Prostate gland (tissue), 2 donors: ENCODE results near the gene PCSK4. TPM values are rescaled to one million over a fixed set of nuclear protein-coding genes. Genes with fewer than 3 reads are reported as not detected.

ENCODE experiments used
- DNase-seq: peaks from one replicate; pipeline ENCODE4 v3.0.0-alpha.2; 2019; ENCODE audit warnings: low spot score
- H3K27ac ChIP-seq, 2 donors: fragments of 200-600 bp; sonication (generic); 2 replicates each; pipeline ENCODE4 v1.5.1; 2017 to 2019
- H3K27me3 ChIP-seq: fragments of 200-600 bp; sonication (generic); replicated peaks from 2 replicates; pipeline ENCODE4 v1.5.1; 2019; ENCODE audit not compliant: insufficient read depth
- H3K36me3 ChIP-seq, 2 donors: fragments of 200-600 bp; sonication (generic); 1 replicate in 1 of 2; 2 replicates in 1 of 2; pipeline versions ENCODE4 v1.5.1 to v1.8.1; 2017 to 2019
- H3K4me1 ChIP-seq: fragments of 200-600 bp; sonication (generic); replicated peaks from 2 replicates; pipeline ENCODE4 v1.5.1; 2019
- H3K4me3 ChIP-seq, 2 donors: fragments of 200-600 bp; sonication (generic); 2 replicates each; pipeline ENCODE4 v1.5.1; 2017 to 2019
- H3K9me3 ChIP-seq: fragments of 200-600 bp; sonication (generic); 2 replicates; pipeline ENCODE4 v1.5.1; 2017
- CTCF ChIP-seq, 4 experiments: fragments of 200-600 bp in 2 of 4; fragments of 450-650 bp in 2 of 4; sonication (generic) in 2 of 4; IDR thresholded peaks; 1 replicate in 3 of 4; 2 replicates in 1 of 4; pipeline ENCODE4 v1.5.1; 2016 to 2019; ENCODE audit warnings: antibody characterized with exemption in 4 of 4, mild to moderate bottlenecking in 2 of 4, moderate library complexity in 2 of 4
- POLR2A ChIP-seq: fragments of 450-650 bp; IDR thresholded peaks from one replicate; pipeline ENCODE4 v1.6.1; 2016; ENCODE audit warnings: antibody characterized with exemption, mild to moderate bottlenecking
- POLR2AphosphoS5 ChIP-seq: sonication (generic); formaldehyde crosslinking; IDR thresholded peaks from one replicate; pipeline ENCODE4 v1.6.1; 2017; ENCODE audit warnings: antibody characterized with exemption
- WGBS: methylation state at CpG from one replicate; pipeline ENCODE4 v1.1.5; 2018; 5-methylcytosine and 5-hydroxymethylcytosine counted together
- intact Hi-C: fragments of 100-400 bp; cut with DNase I; formaldehyde crosslinking; loops from one replicate; pipeline ENCODE4 v1.14.2; 2022
- total RNA-seq, 2 donors: library from RNA; depleted of rRNA; stranded (reverse); fragments of >200 nt; gene quantifications; one replicate each; pipeline ENCODE4 v1.1.0, GENCODE V29; 2016

Gene PCSK4
- total RNA-seq, 2 donors from 2014 or later = 8.1 to 22.9 TPM

DNA sequence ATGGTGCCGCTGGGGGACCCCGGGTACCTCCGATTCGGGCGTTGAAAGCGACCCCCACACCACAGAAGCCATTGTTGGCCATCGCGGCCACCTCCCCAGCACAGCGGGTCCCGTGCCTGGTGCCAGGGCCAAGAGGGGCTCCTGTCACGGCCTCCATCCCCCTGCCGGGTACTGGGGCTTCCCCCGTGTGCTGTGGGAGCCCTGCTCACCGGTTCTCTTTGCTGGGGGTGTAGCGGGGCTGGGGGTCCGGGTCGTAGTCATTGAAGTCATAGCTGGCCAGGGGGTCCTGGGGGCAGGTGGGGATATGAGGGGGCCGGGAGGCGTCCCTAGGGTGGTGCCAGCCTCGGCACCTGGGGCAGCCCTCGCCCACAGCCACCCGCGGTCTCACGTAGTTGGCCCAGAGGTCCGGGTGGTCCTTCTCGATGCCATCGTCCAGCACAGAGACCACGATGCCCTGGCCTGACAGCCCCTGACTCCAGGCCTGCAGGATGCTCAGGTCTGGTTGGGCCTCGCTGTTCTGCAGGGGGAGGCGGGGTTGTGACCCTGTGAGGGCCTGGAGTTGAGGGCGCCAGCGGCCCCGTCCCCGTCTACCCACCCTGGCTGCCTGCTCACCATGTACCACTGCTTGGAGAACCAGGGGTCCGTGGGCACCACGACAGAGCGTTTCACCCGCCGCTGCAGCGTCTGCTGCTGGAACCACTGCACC, 2.4 kb downstream of the PCSK4 start:
- no peak for TF ChIP-seq POLR2AphosphoS5
- no peak for TF ChIP-seq POLR2A
- no peak for TF ChIP-seq CTCF (IDR thresholded peaks at IDR 0.05)
- WGBS = 93% methylated on average over 36 of the region's 40 CpGs

DNA sequence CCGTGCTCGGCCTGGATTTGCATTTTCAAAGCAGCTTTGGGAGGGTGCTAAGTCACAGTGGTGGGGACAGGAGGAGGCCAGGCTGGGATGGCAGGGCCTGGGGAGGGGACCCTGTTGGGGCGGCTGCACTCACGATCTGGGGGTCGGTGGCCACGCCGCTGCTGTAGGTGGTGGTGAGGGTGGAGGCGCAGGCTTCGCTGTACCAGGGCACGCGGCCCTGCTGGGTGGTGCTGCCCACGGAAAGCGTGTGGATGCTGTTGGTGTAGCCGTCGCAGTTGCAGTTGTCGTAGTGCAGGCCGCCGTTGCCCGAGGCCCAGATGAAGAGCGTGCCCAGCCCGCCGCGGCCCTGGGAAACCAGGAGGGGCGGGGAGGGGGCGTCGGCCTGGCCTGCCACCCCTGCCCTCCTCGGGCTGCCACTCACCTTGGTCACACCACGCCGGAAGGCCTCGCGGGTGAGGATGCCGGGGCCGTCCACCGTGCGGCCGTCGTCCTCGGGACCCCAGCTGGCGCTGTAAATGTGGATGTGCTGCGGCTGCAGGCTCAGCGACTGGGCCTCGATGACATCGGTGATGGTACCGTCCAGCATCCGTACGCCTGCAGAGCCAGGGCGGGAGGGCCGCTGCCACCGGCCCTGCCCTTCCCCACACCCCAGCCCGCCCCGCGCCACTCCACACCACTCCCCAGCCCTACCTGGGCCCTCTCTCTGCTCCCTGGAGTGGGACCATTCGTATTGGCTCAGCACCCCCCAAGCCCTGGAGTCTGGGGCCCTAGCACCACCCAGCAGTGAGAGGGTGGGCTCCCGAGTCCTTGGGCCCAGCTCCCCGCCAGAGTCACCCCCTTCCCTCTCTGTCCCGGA, 3.2 kb downstream of the PCSK4 start:
- TF ChIP-seq CTCF (IDR thresholded peaks at IDR 0.05) (no peak), POLR2A (no peak), POLR2AphosphoS5 (no peak)
- intact Hi-C loops = no loop called here
- no peak overlapping the region for H3K27ac ChIP-seq
- H3K4me3 ChIP-seq = no peak overlapping the region
- no peaks in the 10 kb centered on the region for H3K9me3 ChIP-seq
- no peak for DNase-seq
- no peaks in the 10 kb centered on the region for H3K36me3 ChIP-seq
- H3K27me3 ChIP-seq = no peaks in the 10 kb centered on the region
- H3K4me1 ChIP-seq = no peaks in the 10 kb centered on the region
- WGBS = 91% methylated on average over 43 of the region's 56 CpGs

More for the DNA sequence above, 2.4 kb downstream of the PCSK4 start:
- no peak overlapping the region for H3K4me3 ChIP-seq
- no peaks in the 10 kb centered on the region for H3K4me1 ChIP-seq
- no peak overlapping the region for H3K27ac ChIP-seq
- H3K27me3 ChIP-seq = no peaks in the 10 kb centered on the region
- no peaks in the 10 kb centered on the region for H3K9me3 ChIP-seq
- H3K36me3 ChIP-seq = no peaks in the 10 kb centered on the region
- intact Hi-C loops = no loop called here
- no peak for DNase-seq

DNA sequence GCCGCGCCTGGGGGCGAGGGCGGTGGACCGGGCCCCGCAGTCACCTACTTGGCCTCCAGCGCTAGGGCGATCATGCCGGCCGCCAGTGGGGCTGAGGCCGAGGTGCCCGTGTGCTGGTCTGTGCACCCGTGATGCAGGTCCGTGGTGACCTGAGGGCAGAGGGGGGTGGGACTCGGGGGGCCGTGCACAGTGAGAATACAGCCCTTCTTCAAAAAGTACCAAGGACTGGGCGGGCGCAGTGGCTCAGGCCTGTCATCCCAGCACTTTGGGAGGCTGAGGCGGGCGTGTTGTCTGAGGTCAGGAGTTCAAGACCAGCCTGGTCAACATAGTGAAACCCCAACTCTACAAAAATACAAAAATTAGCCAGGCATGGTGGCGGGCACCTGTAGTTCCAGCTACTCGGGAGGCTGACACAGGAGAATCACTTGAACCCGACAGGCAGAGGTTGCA, 6.1 kb downstream of the PCSK4 start:
- Histone ChIP-seq H3K27ac (no peak overlapping the region), H3K27me3 (no peaks in the 10 kb centered on the region), H3K4me1 (no peaks in the 10 kb centered on the region), H3K9me3 (no peaks in the 10 kb centered on the region), H3K4me3 (no peak overlapping the region), H3K36me3 (no peaks in the 10 kb centered on the region)
- no peak for DNase-seq
- intact Hi-C loops = no loop called here
- no peak for TF ChIP-seq POLR2AphosphoS5
- no peak for TF ChIP-seq POLR2A
- TF ChIP-seq CTCF (IDR thresholded peaks at IDR 0.05) = no peak
- WGBS = 95% methylated on average over 18 of the region's 23 CpGs

DNA sequence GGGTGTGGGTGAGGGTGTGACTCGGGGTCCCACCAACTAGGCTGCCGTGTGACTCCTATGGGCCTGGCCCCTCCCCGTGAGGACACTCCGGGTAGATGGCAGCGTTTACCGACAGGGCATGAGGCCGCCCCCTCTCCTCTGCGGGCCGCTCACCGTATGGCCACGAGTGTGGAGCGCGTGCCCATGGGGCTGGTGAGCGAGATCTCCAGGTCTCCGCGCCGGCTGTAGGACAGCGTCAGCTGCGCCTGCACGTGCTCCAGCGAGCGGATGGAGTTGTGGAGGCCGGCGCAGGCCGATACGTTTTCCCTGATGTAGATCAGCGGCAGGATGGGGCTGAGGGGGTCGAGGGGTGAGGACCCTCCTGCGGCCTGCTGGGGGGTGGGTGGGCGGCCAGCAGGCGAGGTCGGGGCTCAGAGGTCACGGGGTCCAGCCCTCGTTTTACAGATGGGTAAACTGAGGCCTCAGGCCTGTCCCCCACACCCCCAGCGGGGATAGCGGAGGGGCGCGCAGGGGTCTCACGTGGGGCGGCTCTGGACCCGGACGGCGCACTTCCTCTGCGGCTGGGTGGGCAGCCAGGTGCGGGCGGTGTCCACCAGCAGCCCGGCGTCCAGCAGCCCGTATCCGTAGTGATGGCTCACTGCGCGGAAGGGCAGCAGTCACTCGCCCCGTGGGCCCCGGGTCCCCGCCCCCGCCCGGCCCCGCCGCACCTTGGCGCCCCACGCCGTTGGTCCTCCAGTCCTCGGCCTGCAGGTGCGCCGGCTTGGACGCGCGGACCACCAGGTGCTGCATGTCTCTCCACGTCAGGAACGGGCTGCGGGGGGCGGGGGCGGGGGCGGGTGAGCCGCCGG, 6.8 kb downstream of the PCSK4 start:
- Histone ChIP-seq H3K36me3 (no peaks in the 10 kb centered on the region), H3K9me3 (no peaks in the 10 kb centered on the region), H3K4me3 (no peak overlapping the region), H3K27me3 (no peaks in the 10 kb centered on the region), H3K27ac (no peak overlapping the region), H3K4me1 (no peaks in the 10 kb centered on the region)
- intact Hi-C loops = no loop called here
- TF ChIP-seq POLR2A (no peak), CTCF (IDR thresholded peaks at IDR 0.05) (no peak), POLR2AphosphoS5 (no peak)
- no peak for DNase-seq
- 91% methylated on average over 56 of the region's 77 CpGs for WGBS
